ENCODE measurements around the gene MRPS9.

The MRPS9 gene

DNA sequence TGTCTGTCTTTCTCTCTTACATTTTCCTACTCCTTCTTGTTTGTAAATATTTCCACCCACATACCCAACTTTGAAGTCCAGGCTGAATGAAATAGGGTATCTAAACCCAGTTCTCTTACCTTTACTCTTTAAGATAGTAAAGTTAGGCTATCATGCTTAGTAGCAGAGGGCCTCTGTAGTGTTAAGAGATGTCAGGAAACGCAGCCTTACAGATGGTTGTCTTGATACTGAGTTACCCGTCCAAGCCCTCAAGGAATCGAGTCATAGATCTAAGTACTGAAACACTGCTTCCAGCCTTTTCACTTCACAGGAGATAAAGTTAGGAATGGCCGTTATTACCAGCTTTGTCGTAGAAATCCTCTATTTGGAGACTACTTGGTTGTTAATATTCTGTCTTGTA, 24.3 kb downstream of the MRPS9 start:
- no peak overlapping the region for H3K4me3 ChIP-seq (ENCODE audit: low read depth, low read length)
- TF ChIP-seq, protein P1, sequence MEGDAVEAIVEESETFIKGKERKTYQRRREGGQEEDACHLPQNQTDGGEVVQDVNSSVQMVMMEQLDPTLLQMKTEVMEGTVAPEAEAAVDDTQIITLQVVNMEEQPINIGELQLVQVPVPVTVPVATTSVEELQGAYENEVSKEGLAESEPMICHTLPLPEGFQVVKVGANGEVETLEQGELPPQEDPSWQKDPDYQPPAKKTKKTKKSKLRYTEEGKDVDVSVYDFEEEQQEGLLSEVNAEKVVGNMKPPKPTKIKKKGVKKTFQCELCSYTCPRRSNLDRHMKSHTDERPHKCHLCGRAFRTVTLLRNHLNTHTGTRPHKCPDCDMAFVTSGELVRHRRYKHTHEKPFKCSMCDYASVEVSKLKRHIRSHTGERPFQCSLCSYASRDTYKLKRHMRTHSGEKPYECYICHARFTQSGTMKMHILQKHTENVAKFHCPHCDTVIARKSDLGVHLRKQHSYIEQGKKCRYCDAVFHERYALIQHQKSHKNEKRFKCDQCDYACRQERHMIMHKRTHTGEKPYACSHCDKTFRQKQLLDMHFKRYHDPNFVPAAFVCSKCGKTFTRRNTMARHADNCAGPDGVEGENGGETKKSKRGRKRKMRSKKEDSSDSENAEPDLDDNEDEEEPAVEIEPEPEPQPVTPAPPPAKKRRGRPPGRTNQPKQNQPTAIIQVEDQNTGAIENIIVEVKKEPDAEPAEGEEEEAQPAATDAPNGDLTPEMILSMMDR (conservative IDR thresholded peaks at IDR 0.05; ENCODE audit: low read depth, low read length), result no peak
- no peak for DNase-seq (ENCODE audit: low read depth)

- no peak for DNase-seq (ENCODE audit: low read depth)
- no peak overlapping the region for H3K4me3 ChIP-seq (ENCODE audit: low read depth, low read length)
- TF ChIP-seq, protein P1 (conservative IDR thresholded peaks at IDR 0.05; ENCODE audit: low read depth, low read length), result no peak
These were observed 30.5 kb downstream of the MRPS9 start for GRCh38 chr2:105068387-105068786.

DNA sequence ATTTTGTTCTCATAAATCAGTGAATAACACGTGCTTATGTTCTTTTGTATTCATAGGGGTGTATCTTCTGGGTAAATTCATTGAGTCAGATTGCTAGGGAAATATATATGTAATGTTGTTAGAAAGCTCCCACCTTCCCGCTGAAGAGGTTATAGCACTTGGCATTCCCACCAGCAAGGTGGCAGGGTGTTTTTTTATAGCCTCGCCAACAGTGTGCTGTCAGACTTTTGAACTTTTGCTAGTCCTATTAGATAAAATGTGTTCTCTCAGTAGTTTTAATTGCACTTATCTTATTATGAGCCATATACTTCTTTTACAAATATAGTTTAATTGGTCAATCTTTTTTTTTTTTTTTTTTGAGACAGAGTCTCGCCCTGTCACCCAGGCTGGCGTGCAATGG, 31.0 kb downstream of the MRPS9 start:
- TF ChIP-seq, protein P1 (conservative IDR thresholded peaks at IDR 0.05; ENCODE audit: low read depth, low read length), result no peak
- no peak for DNase-seq (ENCODE audit: low read depth)

DNA sequence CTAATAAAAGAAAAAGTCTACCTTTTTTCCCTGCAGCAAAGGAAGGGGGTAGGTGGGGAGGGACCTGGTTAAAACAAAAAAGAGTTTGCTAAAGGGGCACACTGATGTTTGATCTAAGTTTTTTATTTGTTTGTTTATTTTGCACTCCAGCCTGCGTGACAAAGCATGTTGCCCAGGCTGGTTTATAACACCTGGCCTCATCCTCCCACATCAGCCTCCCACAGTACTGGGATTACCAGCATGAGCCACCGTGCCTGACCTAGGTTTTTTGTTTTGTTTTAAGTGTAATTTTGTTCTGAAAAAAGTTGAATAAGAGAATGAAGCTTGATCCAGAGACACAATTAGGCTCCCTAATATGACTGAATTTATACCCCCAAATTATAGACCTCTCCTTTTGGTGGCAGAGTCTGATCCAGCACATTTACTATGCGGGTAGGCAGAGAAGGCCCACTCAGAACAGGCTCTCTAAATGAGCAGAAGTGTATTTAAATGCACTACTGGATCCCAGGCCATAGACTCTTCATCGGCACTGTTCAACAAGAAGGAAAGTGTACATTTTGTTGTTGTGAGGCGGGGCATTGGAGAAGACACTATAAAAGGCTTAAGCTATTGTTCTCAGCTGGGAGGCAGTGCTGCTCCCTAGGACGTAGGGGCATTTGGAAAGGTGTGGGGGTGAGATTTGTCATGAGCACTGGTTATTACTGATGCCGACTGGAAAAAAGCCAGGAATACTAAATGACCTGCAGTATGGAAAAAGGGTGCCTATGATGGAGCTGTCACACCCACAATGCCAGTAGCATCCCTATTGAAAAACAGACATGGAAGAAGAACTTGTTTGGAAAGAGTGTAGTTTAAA, 32.4 kb downstream of the MRPS9 start:
- no peak for DNase-seq (ENCODE audit: low read depth)
- TF ChIP-seq, protein P1 (conservative IDR thresholded peaks at IDR 0.05; ENCODE audit: low read depth, low read length), result no peak

More for the DNA sequence above, 31.0 kb downstream of the MRPS9 start:
- no peak overlapping the region for H3K4me3 ChIP-seq (ENCODE audit: low read depth, low read length)

DNA sequence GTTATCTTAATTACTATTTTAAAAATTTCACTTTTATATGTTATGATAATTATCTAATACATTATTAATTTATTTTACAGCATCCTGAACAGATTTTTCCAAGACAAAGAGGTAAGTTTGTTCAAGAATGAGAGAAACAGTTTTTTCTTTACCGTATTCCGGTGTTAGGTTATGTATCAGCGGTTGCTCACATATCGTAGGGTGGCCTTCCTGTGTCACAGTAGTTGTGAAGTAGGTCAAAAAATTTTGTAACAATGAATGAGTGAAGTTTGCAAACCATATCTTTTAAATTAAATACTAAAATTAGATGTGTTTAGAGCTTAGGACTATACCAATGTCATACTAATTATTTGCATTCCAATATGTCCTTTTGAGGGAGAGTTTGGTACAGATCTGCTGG, 33.5 kb downstream of the MRPS9 start:
- H3K4me3 ChIP-seq (ENCODE audit: low read depth, low read length), result no peak overlapping the region
- DNase-seq (ENCODE audit: low read depth), result no peak
- TF ChIP-seq, protein P1 (conservative IDR thresholded peaks at IDR 0.05; ENCODE audit: low read depth, low read length), result no peak

More for the DNA sequence above, 32.4 kb downstream of the MRPS9 start:
- no peak overlapping the region for H3K4me3 ChIP-seq (ENCODE audit: low read depth, low read length)

DNA sequence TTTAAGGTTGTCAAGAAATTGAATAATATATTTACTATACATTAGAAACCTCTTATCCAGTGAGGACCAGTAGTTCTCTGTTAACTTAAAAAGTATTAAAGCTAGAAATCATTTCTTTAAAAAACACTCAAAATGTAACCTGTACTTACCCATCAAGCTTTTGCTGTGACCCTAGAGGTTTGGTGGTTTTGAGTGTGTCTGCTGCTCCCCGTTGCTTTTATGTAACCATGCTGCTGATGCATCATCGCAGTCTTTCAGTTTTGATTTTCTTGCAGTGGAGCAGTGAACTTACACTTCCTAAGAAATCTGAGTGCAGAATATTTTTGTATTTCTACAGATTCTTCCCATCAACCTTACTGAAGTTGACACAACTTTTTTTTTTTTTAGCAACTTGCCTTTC, 34.2 kb downstream of the MRPS9 start:
- no peak overlapping the region for H3K4me3 ChIP-seq (ENCODE audit: low read depth, low read length)
- DNase-seq (ENCODE audit: low read depth), result peak; percentile 65
- TF ChIP-seq, protein P1 (conservative IDR thresholded peaks at IDR 0.05; ENCODE audit: low read depth, low read length), result no peak

DNA sequence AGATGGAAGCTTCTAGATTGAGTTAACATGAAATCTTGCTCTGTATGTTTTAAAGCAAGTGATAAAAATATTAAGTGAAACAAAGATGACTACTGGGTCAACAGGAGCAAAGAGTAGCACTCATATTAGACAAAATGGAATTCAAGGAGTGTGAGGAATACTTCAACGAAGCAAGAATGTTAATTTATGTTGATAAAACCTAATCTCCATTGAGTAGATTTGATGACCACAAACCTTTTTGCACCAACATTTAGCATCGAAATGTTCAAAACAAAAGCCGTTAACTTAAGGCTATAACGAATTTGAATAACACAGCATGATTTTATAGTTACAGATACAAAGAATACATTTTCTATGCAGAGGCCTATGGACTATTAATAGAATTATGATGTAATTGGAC, 35.7 kb downstream of the MRPS9 start:
- TF ChIP-seq, protein P1 (conservative IDR thresholded peaks at IDR 0.05; ENCODE audit: low read depth, low read length), result no peak
- no peak for DNase-seq (ENCODE audit: low read depth)
- no peak overlapping the region for H3K4me3 ChIP-seq (ENCODE audit: low read depth, low read length)
